ENCODE data around the gene UPK1A.
"Not testable (repeated sequence)": the region's sequence is repeated elsewhere in the genome, so short reads cannot be mapped to it uniquely, and the experiment has no call there.

Gene UPK1A

DNA sequence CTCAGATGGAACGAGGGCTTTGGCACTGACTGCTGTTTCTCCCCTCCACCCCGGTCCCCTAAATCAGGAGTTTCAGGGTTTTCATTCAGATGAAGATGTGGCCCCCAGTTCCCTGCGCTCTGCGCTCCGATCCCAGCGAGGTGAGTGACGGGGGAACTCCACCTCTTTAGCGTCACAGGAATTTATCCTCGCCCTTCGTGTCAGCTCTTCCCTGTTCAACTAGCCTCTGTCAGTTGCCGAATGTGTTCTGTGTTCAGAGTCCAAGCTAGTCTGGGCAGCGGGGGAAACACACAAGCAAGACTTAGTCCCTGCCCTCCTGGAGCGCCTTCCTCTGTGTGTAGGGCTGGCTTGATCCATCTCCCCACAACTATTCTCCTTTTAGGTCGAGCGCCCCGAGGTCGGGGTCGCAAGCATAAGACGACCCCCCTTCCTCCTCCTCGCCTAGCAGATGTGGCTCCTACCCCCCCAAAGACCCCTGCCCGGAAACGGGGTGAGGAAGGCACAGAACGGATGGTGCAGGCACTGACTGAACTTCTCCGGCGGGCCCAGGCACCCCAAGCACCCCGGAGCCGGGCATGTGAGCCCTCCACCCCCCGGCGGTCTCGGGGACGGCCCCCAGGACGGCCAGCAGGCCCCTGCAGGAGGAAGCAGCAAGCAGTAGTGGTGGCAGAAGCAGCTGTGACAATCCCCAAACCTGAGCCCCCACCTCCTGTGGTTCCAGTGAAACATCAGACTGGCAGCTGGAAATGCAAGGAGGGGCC lies 53.3 kb downstream of the UPK1A start:
- no peak for DNase-seq

DNA sequence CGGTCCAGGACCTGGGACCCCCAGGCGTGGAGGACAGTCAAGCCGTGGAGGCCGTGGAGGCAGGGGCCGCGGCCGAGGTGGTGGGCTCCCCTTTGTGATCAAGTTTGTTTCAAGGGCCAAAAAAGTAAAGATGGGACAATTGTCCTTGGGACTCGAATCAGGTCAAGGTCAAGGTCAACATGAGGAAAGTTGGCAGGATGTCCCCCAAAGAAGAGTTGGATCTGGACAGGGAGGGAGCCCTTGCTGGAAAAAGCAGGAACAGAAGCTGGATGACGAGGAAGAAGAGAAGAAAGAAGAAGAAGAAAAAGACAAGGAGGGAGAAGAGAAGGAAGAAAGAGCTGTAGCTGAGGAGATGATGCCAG lies 53.8 kb downstream of the UPK1A start:
- no peak for DNase-seq

DNA sequence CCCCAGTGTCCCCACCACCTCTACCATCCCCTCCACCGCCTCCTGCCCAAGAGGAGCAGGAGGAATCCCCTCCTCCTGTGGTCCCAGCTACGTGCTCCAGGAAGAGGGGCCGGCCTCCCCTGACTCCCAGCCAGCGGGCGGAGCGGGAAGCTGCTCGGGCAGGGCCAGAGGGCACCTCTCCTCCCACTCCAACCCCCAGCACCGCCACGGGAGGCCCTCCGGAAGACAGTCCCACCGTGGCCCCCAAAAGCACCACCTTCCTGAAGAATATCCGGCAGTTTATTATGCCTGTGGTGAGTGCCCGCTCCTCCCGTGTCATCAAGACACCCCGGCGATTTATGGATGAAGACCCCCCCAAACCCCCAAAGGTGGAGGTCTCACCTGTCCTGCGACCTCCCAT lies 54.3 kb downstream of the UPK1A start:
- DNase-seq, result no peak

DNA sequence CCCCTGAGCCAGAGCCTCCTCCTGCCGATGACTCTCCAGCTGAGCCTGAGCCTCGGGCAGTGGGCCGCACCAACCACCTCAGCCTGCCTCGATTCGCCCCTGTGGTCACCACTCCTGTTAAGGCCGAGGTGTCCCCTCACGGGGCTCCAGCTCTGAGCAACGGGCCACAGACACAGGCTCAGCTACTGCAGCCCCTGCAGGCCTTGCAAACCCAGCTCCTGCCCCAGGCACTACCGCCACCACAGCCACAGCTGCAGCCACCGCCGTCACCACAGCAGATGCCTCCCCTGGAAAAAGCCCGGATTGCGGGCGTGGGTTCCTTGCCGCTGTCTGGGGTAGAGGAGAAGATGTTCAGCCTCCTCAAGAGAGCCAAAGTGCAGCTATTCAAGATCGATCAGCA lies 55.1 kb downstream of the UPK1A start:
- no peak for DNase-seq

DNA sequence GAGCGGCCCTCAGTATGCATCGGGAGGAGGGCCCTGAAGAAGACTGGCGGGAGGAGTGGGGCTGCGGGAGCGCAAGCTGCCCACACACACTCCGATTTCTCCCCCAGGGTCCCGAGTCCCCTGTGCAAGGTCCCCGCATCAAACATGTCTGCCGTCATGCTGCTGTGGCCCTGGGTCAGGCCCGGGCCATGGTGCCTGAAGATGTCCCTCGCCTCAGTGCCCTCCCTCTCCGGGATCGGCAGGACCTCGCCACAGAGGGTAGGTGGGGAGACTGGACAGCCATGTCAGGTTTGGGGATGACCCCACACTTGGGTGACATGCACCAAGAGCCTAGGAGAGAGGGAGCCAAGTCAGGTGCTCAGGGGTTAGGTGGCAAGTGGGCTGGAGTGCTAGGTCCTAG lies 56.1 kb downstream of the UPK1A start:
- DNase-seq, result no peak

DNA sequence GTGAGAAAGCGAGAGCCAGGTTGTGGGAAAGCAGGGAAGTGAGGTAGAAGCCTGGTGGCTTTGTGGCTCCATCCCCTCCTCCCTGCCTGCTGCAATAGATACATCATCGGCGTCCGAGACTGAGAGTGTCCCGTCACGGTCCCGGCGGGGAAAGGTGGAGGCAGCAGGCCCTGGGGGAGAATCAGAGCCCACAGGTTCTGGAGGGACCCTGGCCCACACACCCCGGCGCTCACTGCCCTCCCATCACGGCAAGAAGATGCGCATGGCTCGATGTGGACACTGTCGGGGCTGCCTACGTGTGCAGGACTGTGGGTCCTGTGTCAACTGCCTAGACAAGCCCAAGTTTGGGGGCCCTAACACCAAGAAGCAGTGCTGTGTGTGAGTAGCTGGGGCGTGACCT lies 56.6 kb downstream of the UPK1A start:
- DNase-seq, result no peak

DNA sequence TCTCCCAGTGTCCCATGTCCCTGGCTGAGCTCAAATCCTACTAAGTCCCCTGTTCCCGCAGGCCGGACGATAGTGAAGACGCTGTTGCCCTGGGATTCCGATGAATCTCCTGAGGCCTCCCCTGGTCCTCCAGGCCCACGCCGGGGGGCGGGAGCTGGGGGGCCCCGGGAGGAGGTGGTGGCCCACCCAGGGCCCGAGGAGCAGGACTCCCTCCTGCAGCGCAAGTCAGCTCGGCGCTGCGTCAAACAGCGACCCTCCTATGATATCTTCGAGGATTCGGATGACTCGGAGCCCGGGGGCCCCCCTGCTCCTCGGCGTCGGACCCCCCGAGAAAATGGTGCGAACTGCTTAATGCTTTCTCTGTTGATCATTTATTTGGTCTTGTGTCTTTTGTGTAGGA lies 57.4 kb downstream of the UPK1A start:
- no peak for DNase-seq

DNA sequence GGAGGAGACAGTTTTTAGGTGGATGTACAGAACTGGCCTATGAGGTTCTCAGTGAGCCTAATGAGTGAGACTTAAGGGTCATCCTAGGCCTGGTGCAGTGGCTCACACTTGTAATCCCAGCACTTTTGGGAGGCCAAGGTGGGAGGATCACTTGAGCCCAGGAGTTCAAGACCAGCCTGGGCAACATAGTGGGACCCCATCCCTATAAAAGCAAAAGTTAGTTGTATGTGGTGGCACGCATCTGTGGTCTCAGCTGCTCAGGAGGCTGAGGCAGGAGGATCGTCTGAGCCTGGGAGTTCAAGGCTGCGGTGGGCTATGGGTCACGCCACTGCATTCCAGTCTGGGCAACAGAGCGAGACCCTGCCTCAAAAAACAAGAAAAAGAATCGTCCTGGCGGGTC lies 57.8 kb downstream of the UPK1A start:
- not testable (repeated sequence) for DNase-seq

DNA sequence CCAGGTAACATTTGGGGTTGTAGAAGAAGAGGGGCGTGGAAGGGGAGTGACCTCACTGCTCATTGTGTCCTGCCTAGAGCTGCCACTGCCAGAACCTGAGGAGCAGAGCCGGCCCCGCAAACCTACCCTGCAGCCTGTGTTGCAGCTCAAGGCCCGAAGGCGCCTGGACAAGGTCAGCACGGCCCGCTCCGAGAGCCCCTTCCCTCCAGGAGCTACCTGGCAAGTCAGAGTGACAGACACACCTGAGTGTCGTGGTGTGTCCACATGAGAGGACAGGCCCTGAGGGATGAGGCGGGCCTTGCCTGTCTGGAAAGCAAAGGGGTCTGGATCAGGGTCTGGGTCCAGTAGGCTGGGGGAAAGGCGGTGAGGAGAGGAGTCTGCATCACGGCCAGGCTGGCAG lies 58.2 kb downstream of the UPK1A start:
- DNase-seq, result no peak

DNA sequence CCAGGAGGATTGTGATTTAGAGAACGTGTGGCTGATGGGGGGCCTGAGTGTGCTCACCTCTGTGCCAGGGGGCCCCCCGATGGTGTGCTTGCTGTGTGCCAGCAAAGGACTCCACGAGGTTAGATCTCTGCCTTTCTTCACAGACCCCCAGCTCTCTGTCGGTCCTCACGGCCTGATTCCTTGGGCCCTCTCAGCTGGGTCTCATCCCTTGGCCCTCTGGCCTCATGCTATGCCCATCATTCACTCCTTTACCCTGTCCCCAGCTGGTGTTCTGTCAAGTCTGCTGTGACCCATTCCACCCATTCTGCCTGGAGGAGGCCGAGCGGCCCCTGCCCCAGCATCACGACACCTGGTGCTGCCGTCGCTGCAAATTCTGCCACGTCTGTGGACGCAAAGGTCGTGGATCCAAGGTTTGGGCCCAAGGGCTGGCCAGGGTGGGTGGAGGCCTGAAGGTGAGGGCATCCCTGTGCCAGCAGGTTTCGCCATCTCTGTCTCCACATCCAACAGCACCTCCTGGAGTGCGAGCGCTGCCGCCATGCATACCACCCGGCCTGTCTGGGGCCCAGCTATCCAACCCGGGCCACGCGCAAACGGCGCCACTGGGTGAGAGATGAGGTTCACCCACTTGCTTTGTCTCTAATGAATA lies 59.0 kb downstream of the UPK1A start:
- no peak for DNase-seq

DNA sequence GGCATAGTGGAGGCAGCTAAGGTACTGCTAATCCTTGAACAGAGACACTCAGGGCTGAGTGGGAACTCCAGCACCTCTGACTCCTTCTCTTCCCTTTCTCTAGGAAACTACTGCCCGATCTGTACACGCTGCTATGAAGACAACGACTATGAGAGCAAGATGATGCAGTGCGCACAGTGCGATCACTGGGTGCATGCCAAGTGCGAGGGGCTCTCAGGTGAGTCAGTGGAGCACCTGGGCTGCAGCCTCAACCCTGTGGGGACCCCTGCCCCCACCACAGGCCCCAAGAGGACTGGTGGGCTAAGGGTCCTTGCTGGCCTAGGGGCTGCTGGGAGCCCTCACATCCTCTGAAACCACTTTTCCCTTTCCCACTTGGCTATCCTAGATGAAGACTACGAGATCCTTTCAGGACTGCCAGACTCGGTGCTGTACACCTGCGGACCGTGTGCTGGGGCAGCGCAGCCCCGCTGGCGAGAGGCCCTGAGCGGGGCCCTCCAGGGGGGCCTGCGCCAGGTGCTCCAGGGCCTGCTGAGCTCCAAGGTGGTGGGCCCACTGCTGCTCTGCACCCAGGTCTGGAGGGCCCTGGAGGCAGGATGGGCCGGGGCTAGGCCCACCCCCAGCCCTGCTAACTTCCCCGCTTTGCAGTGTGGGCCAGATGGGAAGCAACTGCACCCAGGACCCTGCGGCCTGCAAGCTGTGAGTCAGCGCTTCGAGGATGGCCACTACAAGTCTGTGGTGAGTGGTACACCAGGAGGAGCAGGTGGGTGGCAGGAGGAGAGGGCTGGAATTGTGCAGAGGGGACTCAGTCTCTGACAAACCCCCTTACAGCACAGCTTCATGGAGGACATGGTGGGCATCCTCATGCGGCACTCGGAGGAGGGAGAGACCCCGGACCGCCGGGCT lies 61.0 kb downstream of the UPK1A start:
- no peak for DNase-seq

Data from OCI-M1 (cell line).